ENCODE measurements around the gene PSMD3. TPM values are rescaled to one million over a fixed set of nuclear protein-coding genes. Genes with fewer than 3 reads are reported as not detected.

The PSMD3 gene
- total and polyA plus RNA-seq, 9 of the 15 experiments (the other 6 are each of a cell fraction or from before 2014, with no cell fraction given), result 2.0 to 251 (median 135) TPM

- H3K4me3 ChIP-seq, result no peak overlapping the region
- intact Hi-C loops (cut with micrococcal nuclease), result no loop called here
- H3K27me3 ChIP-seq (ENCODE audit: control insufficient read depth in 2 of 2, insufficient read depth in 2 of 2, low read length in 2 of 2), result no peaks in the 10 kb centered on the region
- H3K9ac ChIP-seq (ENCODE audit: insufficient read depth in 1 of 2, low read depth in 2 of 2, low read length in 2 of 2), result no peak overlapping the region
- H3K9me3 ChIP-seq (replicated peaks; ENCODE audit: control insufficient read depth, insufficient read depth, low read depth, low read length), result no peaks in the 10 kb centered on the region
- H2AFZ ChIP-seq (ENCODE audit: low read depth, low read length), result no peak overlapping the region
- peak; percentile 65 for ATAC-seq
- ChIA-PET POLR2A (interaction anchor here (0.6 to 1.9 kb wide), 10 partner anchors 11 to 271 kb away, joined by 3 to 9 read pairs (median 4); partner anchors contain the start of gene MED24), CTCF (ENCODE audit: low intra/inter-chr PET ratio) (interaction anchor here (0.6 to 0.9 kb wide), 2 partner anchors 70 to 1533 kb away, joined by 3 to 6 read pairs; partner anchors contain the start of gene KRT9)
- H4K20me1 ChIP-seq (replicated peaks; ENCODE audit: control insufficient read depth, insufficient read depth, low read length), result no peaks in the 10 kb centered on the region
- WGBS (ENCODE audit: insufficient coverage, low coverage, missing lambda C conversion rate), result 46% methylated on average over 11 of the region's 11 CpGs
- in situ Hi-C loops (cut with MboI), result no loop called here
- DNase-seq (ENCODE audit: extremely low read depth in 1 of 4, low spot score in 3 of 4), result peak in 3 of 4 experiments; percentile 43 to 53 (median 49)
- peaks cover 35% of the 10 kb centered on the region for H3K36me3 ChIP-seq (ENCODE audit: control insufficient read depth, insufficient read depth, low read length)
- H3K27ac ChIP-seq (ENCODE audit: extremely low read depth, low read depth, low read length), result no peak overlapping the region
- FAIRE-seq, result peak; percentile 74
- no TSS peak for BruUV-seq (replicated peaks)
- H3K79me2 ChIP-seq (ENCODE audit: control insufficient read depth, insufficient read depth, low read length), result no peaks in the 10 kb centered on the region
- H3K9me1 ChIP-seq (ENCODE audit: control insufficient read depth, insufficient read depth, low read length), result no peaks in the 10 kb centered on the region
- H3K4me1 ChIP-seq (replicated peaks in 1 of 2; ENCODE audit: control insufficient read depth in 2 of 2, insufficient read depth in 2 of 2, low read length in 2 of 2), result peaks cover 0 to 4% of the 10 kb centered on the region in 2 experiments; a peak in 1 of 5 replicates
- H3K4me2 ChIP-seq (ENCODE audit: insufficient read depth, low read length), result no peak overlapping the region
- TF ChIP-seq REST (IDR thresholded peaks at IDR 0.05; ENCODE audit: borderline replicate concordance), result peak; percentile 38; the same call in 1 of the 2 replicates
- no peak for TF ChIP-seq REST (CRISPR knock-in tag; IDR thresholded peaks at IDR 0.05; ENCODE audit: low read depth)
- peak; percentile 50 to 67 (median 64) for TF ChIP-seq CTCF (IDR thresholded peaks at IDR 0.05 in 2 of 3, conservative IDR thresholded peaks at IDR 0.05 in 1 of 3; ENCODE audit: insufficient read depth in 2 of 3, low read depth in 1 of 3, low read length in 3 of 3)
- no peak for TF ChIP-seq ZNF165 (CRISPR knock-in tag; IDR thresholded peaks at IDR 0.05; ENCODE audit: borderline replicate concordance)
- no peak for TF ChIP-seq DIDO1 (tag; IDR thresholded peaks at IDR 0.05; ENCODE audit: low read depth)
- no peak for TF ChIP-seq ZKSCAN8 (CRISPR knock-in tag; IDR thresholded peaks at IDR 0.05)
- TF ChIP-seq ZNF316 (IDR thresholded peaks at IDR 0.05), result no peak
- no peak for TF ChIP-seq SIRT6 (IDR thresholded peaks at IDR 0.05; ENCODE audit: low read depth, low read length)
- peak; percentile 40; the same call in 1 of the 2 replicates for TF ChIP-seq NFIC (IDR thresholded peaks at IDR 0.05)
- no peak for TF ChIP-seq GTF2F1 (IDR thresholded peaks at IDR 0.05; ENCODE audit: low read depth, low read length)
- TF ChIP-seq TCFL5 (CRISPR knock-in tag; conservative IDR thresholded peaks at IDR 0.05), result no peak
- peak; percentile 46 for TF ChIP-seq TEAD4 (IDR thresholded peaks at IDR 0.05; ENCODE audit: low read length)
- TF ChIP-seq TEAD4 (CRISPR knock-in tag; IDR thresholded peaks at IDR 0.05; ENCODE audit: borderline replicate concordance), result no peak
These were observed 58.4 kb downstream of the PSMD3 start for GRCh38 chr17:40038882-40039513.

Measured in K562 (cell line).